Small intestine (tissue), 7 donors: ENCODE results near the gene ABCG4. TPM values are rescaled to one million over a fixed set of nuclear protein-coding genes. Genes with fewer than 3 reads are reported as not detected.

Experiments used
- DNase-seq, 2 donors: peaks; one replicate each; pipeline versions ENCODE4 v3.0.0 to v3.0.0-alpha.2; 2013
- FAIRE-seq: peaks from 2 replicates; lab custom pipeline; 2012; peaks lifted over from hg19 to GRCh38; lab: Jason Lieb, UNC
- H3K27ac ChIP-seq, 3 donors: one replicate each; pipeline ENCODE4 v1.5.1; 2013; ENCODE audit warnings: low read length in 2 of 3, mild to moderate bottlenecking in 2 of 3, control low read depth in 1 of 3, inconsistent platforms in 1 of 3, low read depth in 1 of 3, moderate library complexity in 1 of 3
- H3K27me3 ChIP-seq, 3 donors: one replicate each; pipeline ENCODE4 v1.6.1; 2013; ENCODE audit warnings: low read length in 3 of 3, inconsistent platforms in 1 of 3; ENCODE audit not compliant: control insufficient read depth in 3 of 3, insufficient read depth in 3 of 3
- H3K36me3 ChIP-seq, 3 donors: one replicate each; pipeline ENCODE4 v1.6.1; 2013; ENCODE audit warnings: low read length in 3 of 3, inconsistent platforms in 1 of 3, low read depth in 1 of 3, mild to moderate bottlenecking in 1 of 3, moderate library complexity in 1 of 3; ENCODE audit not compliant: control insufficient read depth in 3 of 3, insufficient read depth in 2 of 3
- H3K4me1 ChIP-seq, 3 donors: one replicate each; pipeline ENCODE4 v1.6.1; 2013; ENCODE audit warnings: low read length in 2 of 3, inconsistent platforms in 1 of 3, low read depth in 1 of 3, mild to moderate bottlenecking in 1 of 3, moderate library complexity in 1 of 3; ENCODE audit not compliant: control insufficient read depth in 3 of 3, insufficient read depth in 2 of 3
- H3K4me3 ChIP-seq, 3 donors: one replicate each; pipeline ENCODE4 v1.5.1; 2013; ENCODE audit warnings: low read length in 3 of 3, control low read depth in 1 of 3, inconsistent platforms in 1 of 3, low read depth in 1 of 3, mild to moderate bottlenecking in 1 of 3, moderate library complexity in 1 of 3
- H3K9me3 ChIP-seq, 2 donors: one replicate each; pipeline ENCODE4 v1.6.1; 2013; ENCODE audit warnings: low read depth in 1 of 2, low read length in 1 of 2; ENCODE audit not compliant: control insufficient read depth in 2 of 2, insufficient read depth in 1 of 2
- WGBS, 3 donors: extraction: QIAGEN DNeasy Blood & Tissue Kit; methylation state at CpG; one replicate each; pipeline ENCODE4 v1.1.7; 2013; 5-methylcytosine and 5-hydroxymethylcytosine counted together
- polyA plus RNA-seq, 4 donors: library from polyadenylated mRNA; stranded (reverse) in 3 of 4; unstranded in 1 of 4; fragments of 200-250 nt in 3 of 4; fragments of 120-200 nt in 1 of 4; gene quantifications; one replicate each; pipeline versions ENCODE4 v1.2.1 to v1.2.3, GENCODE V29; 2013
- donor health status: healthy with polysubstance abuse.
- donor health status: control.
- donor health status: control.
- donor health status: Bipolar disorder and iron deficiency.
- donor health status: healthy.

The ABCG4 gene
- polyA plus RNA-seq, 4 donors: 0.27 to 0.73 (median 0.34) TPM; not detected in 1

DNA sequence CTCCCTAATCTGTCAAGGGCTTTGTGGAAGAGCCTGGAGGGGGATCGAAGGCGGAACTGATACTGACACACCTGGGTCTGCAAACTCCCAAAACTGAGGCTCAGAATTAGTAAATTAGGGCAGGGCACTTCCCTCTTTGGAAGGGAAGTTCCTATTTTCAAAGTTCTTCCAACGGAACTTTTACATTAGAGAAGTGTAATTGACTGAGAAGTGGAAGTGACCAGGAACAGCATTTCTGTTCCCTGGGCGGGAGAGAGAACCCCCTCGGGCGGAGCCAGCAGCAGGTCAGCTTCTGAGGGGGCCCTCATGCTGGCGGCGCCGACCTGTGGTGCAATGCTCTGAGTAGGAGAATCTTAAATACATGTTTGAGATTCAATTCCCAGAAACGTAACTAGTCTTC lies 56.2 kb downstream of the ABCG4 start:
- FAIRE-seq (no peak), DNase-seq (no peak)
- Histone ChIP-seq H3K4me3 (peak overlapping the region in 1 of 3 donors; percentile 98), H3K27ac (peak overlapping the region in 1 of 3 donors; percentile 36), H3K9me3 (no peaks in the 10 kb centered on the region), H3K36me3 (no peaks in the 10 kb centered on the region), H3K27me3 (no peaks in the 10 kb centered on the region), H3K4me1 (peaks cover 0 to 10% (median 0%) of the 10 kb centered on the region in 3 donors)
- 41 to 70% (median 69%) methylated on average over 10 of the region's 10 CpGs for WGBS, 3 donors

DNA sequence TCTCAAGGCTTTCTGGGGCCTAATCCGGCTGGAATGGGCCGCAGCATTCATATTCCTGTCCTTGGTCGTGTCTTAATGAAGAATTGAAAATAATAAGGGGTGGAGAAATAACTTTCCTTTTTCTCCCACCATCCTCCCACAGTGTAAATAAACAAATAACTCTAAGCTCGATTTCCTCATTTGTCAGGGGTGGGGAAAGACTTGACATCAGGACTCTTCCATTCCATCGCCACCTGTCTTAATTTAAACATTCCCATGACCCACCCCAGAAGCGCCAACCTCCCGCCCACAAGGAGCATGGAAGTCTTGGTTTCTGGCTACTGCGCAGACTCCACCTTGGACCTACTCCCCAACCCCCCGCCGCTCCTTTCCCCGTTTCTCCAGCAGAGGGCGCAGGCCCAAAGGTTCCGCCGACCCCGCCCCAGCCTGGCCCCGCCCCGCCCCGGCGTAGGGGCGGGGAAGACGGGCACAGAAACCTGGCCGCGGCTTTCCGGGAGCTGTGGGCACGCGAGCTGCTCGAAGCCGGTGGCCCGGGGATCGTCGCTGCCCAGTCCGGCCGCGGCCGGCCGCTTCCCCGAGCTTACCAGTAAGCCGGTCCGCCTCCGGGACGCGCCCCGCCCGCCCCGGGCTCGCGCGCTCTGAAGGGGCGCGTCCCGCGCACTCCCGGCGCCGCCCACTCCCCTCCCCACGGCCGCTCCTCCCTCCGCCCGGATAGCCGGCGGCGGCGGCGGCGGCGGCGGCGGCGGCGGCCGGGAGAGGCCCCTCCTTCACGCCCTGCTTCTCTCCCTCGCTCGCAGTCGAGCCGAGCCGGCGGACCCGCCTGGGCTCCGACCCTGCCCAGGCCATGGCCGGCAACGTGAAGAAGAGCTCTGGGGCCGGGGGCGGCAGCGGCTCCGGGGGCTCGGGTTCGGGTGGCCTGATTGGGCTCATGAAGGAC lies 57.0 kb downstream of the ABCG4 start, which contains the start of gene CBL:
CBL (plus strand) TSS at position 766 of the 937 bp plus-strand sequence; CDS start at position 845, 79 bp downstream.
- H3K4me1 ChIP-seq: peaks cover 0 to 10% (median 0%) of the 10 kb centered on the region in 3 donors
- no peaks in the 10 kb centered on the region for H3K9me3 ChIP-seq
- no peaks in the 10 kb centered on the region for H3K36me3 ChIP-seq
- DNase-seq (peak; percentile 94 to 96), FAIRE-seq (no peak)
- H3K27me3 ChIP-seq: no peaks in the 10 kb centered on the region
- H3K27ac ChIP-seq: peak within 1 kb of the TSS; percentile 90 to 96 (median 96)
- peak within 1 kb of the TSS; percentile 95 to 100 (median 98) for H3K4me3 ChIP-seq
- WGBS, 3 donors: 0% methylated on average over 41 to 88 of the region's 88 CpGs

DNA sequence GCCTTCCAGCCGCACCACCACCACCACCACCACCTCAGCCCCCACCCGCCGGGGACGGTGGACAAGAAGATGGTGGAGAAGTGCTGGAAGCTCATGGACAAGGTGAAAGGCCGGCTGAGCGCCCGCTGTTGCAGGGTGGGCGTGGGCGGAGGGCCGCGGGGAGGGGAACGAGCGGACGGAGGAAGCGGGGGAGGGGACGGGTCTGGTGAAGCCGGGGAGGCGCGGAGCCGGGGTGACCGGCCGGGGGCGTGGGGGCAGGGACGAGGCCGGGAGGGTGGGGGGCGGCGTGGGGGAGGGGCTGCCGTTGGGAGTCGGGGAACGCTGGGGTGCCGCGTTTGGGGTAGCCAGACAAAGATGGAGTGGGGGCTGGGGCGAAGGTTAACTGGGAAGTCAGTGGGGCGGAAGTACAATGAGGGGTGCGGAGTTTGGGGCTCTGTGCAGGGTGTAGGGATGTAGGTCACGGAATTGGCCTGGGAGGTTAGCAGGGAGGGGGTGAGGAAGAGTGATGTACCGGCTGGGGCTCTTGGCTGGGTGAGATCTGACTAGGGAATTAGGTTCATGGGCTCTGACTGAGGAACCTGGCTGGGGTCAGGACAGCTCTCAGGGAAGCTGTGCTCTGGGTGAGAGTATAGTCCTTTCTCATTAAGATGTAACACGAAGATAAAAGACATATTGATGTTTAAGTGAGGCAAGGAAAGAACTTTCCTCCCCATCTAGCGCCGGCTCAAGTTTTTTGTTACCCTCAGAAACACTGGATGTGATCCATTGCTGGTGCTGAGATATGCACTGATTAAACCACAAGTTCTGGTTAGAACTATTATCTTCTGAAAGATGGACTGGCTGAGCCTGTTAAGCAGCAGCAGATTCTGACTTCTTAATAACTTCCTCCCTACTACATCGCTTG lies 57.9 kb downstream of the ABCG4 start:
- FAIRE-seq (no peak), DNase-seq (peak; percentile 36 to 37)
- Histone ChIP-seq H3K27me3 (no peaks in the 10 kb centered on the region), H3K4me3 (peak overlapping the region; percentile 95 to 100 (median 98)), H3K9me3 (no peaks in the 10 kb centered on the region), H3K27ac (peak overlapping the region; percentile 90 to 96 (median 96)), H3K36me3 (no peaks in the 10 kb centered on the region), H3K4me1 (peaks cover 0 to 10% (median 0%) of the 10 kb centered on the region in 3 donors)
- WGBS, 3 donors: 1 to 2% (median 1%) methylated on average over 25 to 41 of the region's 41 CpGs

DNA sequence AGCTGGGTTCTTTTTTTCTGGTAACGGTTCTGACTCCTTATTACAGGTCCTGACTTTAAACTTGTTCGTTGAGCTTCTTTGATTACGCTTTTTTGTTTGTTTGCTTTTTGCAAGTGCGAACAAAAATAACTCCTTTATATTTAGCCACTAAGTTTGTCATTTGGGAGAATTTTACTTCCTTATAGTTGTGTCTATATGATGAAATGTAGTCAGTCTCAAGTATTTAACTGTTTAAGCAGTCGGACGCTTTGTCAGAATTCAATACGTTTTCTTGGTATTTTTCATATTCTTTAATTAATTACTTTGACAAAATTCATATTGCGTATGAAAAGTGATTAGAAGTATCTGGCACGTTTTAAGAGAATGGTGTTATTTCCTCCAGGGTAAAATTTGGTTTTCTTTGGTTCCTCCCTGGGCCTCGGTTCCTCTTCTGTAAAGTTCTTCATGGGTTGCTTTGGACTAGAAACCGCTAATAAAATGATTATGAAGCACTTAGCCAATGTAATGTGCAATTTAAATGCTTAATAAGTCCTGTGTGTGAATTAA lies 58.6 kb downstream of the ABCG4 start:
- peak overlapping the region in 1 of 3 donors; percentile 85 for H3K27ac ChIP-seq
- no peaks in the 10 kb centered on the region for H3K36me3 ChIP-seq
- peak overlapping the region; percentile 95 to 100 (median 98) for H3K4me3 ChIP-seq
- H3K9me3 ChIP-seq: no peaks in the 10 kb centered on the region
- FAIRE-seq (no peak), DNase-seq (no peak)
- 24 to 45% (median 37%) methylated on average over 11 of the region's 11 CpGs for WGBS, 3 donors
- H3K4me1 ChIP-seq: peaks cover 0 to 10% (median 0%) of the 10 kb centered on the region in 3 donors
- H3K27me3 ChIP-seq: no peaks in the 10 kb centered on the region

GRCh38 chr11:119209186-119209585 lies 60.3 kb downstream of the ABCG4 start:
- WGBS, 3 donors: 87 to 94% (median 94%) methylated on average over 7 of the region's 7 CpGs
- FAIRE-seq (no peak), DNase-seq (no peak)
- Histone ChIP-seq H3K36me3 (no peaks in the 10 kb centered on the region), H3K27me3 (no peaks in the 10 kb centered on the region), H3K9me3 (no peaks in the 10 kb centered on the region), H3K4me1 (peaks cover 0 to 10% (median 3%) of the 10 kb centered on the region in 3 donors), H3K27ac (no peak overlapping the region), H3K4me3 (no peak overlapping the region)

- Histone ChIP-seq H3K4me3 (no peak overlapping the region), H3K27me3 (no peaks in the 10 kb centered on the region), H3K36me3 (no peaks in the 10 kb centered on the region), H3K27ac (no peak overlapping the region), H3K4me1 (peaks cover 0 to 8% (median 3%) of the 10 kb centered on the region in 3 donors), H3K9me3 (no peaks in the 10 kb centered on the region)
- no peak for FAIRE-seq
- WGBS, 3 donors: 78 to 94% (median 86%) methylated on average over 3 of the region's 3 CpGs
- DNase-seq: no peak
These were observed 61.2 kb downstream of the ABCG4 start for GRCh38 chr11:119210050-119210449.
